ENCODE results near the gene DCHS2.

DCHS2 gene

DNA sequence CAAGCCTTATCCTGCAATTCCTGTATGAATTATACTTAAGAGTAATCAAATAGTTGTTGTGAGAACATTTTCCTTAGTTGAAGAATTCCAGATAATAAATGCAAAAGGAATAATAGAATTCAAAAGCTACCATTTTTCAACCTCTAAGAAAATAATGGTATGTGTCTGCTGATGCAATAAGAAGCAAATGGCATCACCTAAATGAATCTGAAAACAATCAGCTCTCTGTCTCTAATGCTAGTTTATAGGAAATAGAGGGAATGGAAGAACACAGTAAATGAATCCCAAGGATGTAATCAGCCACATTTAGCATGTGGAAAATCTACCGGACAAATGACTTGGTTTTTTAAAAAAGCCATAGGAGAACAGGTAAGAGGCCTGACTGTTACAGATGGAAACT, 115.1 kb downstream of the DCHS2 start:
- DNase-seq, result no peak

DNA sequence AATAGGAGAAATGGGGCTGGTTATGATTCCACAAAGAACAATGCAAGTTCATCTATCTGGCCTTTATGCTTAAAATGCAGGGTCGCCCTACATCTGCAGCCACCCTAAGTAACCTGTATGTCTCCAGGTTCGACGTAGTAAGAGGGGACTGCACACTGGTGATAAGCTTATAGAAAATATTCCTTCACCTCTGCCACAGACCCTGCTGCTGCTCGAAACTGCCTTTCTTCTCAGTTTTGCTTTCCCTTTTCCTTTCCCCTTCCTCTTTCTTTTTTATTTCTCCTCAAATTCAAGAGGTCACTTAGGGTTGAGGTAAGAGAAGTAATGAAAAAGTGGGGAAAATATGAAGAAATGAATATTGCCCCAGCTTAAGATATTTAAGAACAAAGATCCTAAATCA, 123.5 kb downstream of the DCHS2 start:
- no peak for DNase-seq

DNA sequence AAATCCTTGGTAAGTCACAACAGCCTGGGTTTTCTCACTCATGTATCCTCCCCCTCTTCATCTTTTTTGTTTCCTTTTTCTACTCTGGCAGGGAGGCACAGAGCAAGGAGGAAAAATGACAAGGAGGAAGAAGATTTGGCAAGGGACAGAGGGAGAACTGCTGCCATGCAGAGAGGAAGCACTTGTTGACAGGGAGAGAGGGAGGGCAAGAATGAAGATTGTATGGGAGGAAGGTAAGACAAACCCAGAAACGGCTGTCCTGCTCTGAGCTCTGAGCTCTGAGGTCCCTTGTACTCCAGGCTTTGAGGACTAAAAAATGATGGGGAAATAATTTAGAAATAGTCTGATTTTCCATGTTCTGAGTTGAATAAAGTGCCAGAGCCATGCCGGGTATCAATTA, 123.9 kb downstream of the DCHS2 start:
- DNase-seq, result no peak

DNA sequence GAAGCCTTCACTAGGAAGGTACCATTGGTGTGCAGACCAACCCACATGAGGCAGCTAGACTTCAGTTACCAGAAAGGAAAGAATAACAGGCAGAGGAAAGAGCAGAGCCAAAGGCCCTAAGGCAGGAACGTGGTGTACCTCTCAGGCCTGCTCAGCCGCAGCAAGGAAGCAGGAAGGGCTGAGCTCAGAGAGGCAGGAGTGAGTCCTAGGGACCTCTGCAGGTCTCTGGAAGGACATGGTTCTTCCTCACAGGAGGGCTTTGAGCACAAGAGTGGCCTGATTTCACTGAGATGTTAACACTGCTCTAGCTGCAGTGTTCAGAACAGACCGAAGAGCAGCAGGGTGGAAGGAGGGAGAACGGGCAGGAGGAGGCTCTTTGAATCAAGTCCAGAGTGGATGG, 124.6 kb downstream of the DCHS2 start:
- DNase-seq, result no peak

DNA sequence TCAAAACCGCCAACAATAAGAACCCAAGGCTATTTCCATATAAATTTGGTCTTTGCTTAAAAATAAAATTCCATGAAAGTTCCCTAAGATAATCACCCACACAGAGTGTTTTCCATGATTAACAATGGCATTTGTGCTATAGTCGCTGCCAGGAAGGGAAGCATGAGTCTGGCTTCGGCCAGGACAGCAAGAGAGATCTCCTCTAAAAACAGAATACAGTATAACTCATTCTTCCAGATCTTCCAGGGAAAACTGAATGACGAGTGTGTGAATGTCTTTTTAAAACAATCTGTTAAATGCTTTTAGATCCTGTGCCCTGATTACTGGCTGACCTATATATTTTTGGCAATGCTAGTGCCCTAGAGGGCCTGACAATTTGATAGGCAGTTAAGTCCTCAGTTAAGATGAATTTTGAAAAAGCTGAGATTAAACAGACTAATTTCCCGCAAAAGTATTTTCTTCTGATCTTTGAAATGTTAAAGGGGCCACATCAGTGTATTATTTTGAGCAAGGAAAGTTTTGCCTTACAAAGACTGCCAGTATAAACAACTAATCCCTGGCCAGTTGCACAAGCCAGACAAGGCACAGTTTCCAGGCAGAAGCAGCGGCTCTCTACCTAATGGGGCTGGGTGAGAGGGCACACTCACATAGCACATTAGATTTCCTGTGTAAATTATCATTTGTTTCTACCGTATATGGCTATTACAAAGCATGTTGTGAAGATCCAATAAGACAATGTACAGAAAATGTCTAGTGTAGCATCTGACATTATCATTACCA, 127.3 kb downstream of the DCHS2 start:
- no peak for DNase-seq

DNA sequence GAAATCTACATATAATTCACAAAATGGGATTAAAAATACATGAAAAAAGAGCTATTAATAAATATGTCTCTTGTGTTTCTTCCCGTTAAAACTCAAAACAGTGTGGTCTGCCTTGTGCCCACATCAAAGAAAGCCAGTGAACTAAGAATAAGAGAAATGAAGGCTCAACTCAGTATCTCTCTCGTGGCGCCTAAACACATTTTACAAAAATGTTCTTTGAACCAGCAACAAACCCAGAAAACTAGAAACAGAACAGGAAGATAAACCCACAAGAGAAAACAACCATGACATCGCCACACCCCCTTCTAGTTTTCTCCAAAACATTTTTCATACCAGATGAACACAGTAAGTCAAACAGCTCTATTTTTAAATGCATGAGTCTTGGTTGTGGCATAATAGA, 130.1 kb downstream of the DCHS2 start:
- DNase-seq, result no peak

DNA sequence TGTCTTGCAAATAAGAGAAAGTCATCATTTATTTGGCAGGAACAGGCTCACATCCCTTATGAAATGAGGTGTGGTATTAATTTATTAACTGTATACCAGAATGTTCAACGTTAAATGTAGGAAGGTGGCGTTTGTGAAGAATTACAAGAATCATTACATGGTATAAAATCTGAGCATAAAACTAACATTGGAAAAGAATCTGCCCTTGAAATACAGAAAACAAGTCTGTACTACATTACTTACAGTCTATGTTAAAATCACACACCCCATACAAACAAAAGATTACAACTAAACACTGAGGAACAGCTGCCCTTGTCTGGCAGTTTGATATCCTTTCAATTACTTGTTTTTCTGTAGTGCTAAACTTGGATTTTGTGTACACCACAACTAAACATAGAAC, 131.1 kb downstream of the DCHS2 start:
- DNase-seq, result no peak

DNA sequence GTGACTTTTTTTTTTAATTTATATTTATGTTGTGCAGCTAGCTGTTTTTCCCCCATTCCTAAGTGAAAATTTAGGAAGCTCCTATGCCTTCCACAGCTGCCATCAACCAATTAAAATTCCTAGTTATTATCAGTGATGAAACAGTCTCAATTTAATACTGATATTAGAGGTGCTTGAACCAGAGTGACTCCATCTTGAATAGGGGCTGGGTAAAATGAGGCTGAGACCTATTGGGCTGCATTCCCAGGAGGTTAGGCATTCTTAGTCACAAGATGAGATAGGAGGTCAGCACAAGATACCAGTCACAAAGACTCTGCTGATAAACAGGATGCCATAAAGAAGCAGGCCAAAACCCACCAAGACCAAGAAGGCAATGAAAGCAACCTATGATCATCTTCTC, 136.7 kb downstream of the DCHS2 start:
- DNase-seq, result no peak

DNA sequence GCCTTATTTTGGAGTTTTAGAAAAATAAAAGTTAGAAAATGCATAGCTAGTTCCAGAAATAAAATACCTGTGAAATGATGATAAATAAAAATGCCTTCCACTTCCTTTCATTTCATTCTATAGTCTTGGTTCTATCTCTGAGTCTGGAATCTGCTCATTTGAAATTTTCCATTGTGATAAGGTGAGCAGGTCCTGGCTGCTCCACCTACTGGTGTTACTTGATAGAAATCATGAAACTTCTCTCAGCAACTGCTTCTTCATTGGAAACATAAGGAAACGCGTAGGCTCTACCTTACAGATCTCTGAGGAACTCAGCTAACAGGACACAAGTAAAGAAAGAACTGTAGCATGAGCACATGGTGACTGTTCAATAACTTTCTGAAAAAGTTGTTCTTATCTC, 141.8 kb downstream of the DCHS2 start:
- no peak for DNase-seq

DNA sequence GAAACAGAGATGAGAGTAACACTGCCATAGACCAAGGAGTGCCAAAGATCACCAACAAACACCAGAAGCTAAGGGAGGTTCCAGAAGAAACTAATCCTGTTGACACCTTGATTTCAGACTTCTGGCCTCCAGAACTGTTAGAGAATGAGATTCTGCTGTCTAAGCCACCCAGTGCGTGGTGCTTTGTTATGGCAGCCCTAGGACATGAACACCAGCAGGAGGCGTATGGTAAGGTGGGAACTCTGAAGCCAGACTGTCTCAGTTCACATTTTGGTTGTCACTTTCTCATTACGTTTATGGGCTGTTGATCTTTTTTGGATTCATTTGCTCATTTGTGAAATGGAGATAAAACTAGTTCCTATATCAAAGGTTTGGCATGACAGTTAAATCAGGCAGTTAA, 142.9 kb downstream of the DCHS2 start:
- DNase-seq, result no peak

DNA sequence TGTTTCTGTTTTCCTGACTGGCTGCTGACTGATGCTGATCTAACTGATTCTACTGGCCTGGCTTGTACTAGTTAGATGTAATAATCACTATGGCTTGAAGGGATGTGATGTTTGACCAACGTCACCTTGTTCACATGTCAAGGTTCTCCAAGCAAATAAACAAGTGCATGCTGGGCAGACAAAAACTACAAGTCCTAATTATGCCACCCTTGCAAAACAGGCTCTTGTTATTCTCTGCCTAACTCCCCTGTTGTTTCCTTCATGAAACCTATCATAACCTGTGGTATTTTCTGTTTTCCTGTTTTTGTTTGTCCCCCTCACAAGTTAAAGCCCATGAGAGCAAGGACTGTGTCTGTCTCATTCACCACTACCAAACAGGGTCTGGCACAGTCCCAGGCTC, 146.2 kb downstream of the DCHS2 start:
- no peak for DNase-seq

DNA sequence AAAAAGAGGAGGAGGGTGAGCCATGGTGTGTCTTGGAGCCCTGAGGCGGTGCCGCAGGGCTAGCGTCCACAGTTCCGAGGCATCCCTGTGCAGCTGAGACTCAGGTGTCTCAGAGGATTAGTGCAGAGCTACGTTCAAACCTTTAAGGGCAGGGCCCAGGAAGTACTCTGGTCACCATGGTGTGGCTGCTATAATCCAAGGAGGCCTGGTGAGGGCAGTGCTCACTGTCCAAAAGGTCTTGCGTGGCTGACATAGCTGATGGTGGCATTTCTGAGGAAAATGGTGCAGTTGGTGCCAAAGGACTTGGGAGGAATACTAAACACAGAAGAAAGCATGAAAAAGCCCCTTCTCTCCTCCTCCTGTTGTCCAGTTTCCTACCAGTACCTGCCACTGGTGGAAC, 146.9 kb downstream of the DCHS2 start:
- no peak for DNase-seq

DNA sequence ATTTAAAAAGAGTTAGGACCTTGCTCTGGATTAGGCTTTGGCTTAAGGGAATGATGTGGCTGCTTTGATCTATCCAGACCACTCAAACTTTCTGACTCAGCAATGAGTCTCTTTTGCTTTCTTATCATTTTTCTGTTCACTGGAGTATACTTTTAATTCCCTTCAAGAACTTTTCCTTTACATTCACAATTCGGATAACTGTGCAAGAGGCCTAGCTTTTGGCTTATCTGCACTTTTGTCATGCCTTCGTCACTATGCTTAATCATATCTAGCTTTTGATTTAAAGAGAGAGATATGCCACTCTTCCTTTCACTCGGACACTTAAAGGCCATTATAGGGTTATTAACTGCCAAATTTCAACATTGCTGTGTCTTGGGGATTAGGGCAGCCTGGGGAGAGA, 147.9 kb downstream of the DCHS2 start:
- DNase-seq, result no peak

DNA sequence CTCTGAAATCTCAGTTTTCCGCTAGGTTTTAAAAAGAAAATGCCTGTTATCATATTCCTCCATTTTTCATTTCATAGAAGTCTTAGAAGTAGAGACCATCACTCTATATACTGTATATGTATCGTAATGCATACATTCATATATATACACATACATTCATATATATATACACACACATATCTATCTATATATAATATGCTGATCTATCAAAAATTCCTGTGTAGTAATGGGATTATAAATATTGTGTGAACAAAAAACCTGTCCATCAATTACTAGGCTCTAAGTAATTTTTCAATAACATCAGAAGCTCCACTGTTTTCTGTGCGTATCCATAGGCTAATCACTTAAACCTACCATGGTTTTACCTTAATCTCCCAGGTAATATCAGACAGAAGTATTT, 150.2 kb downstream of the DCHS2 start:
- DNase-seq, result no peak

DNA sequence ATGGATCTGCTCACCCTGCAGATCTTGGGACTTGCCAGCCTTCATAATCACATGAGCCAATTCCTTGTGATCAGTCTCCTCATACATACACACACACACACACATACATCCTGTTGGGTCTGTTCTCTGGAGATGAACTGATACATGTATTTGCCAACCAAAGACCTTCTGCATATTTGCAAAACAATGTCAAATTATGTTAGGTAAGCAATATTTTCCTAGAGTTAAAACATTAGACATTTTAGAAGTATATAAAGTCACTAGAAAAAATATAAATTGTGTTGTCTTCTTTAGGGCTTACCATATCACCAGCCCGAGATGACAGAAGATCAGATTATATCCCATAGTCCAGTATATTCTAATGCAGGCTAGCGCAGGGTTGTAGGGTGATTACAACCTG, 156.0 kb downstream of the DCHS2 start:
- no peak for DNase-seq

DNA sequence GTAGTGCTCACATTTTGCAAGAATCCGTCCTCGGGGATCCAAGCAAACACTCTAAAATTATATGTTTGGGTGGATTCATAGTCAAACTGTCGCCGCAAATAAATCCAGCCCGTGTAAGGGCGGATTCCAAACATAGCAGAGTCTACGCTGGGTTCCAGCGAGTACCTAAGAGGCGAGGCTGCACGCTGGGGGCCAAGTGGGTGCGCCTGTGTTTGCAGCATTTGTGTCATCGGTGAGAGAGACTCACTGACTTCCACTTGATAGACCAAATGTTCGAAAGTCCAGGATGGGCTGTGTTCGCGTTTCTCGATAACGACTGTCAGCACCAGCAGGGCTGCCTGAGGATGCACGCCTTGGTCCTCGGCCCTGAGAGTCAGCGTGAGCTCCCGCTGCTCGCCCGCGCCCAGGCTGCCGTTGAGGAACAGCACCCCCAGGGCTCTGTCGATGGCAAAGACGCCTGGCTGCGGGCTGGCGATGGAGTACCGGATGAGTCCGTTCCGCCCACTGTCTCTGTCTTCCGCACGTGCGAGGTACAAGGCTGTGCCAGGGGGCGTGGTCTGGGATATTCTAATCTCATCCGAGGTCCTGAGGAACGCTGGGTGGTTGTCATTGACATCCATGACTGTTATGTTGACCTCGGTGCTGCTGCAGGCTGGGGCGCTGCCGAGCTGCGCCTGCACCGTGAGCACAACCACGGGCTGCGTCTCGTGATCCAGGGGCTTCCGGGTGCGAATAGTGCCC, 158.7 kb downstream of the DCHS2 start:
- peak; percentile 51 for DNase-seq

DNA sequence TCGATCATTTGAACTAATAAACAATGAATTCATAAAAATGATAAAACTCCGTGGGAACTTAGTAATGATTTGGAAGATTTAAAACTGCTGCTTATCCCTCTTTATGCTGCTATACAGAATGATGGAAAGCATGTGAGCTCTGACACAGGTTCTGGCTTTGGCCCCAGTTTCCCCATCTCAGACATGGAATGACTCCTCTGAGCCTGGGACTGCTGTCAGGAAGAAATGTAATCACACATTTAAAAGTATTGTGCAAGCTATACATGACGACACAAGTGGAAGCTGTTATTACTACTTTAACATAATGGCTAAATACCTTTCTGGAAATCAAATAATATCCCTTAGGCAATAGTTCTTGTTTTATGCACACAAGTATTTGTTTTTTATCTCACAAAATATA, 161.7 kb downstream of the DCHS2 start:
- peak; percentile 80 for DNase-seq

DNA sequence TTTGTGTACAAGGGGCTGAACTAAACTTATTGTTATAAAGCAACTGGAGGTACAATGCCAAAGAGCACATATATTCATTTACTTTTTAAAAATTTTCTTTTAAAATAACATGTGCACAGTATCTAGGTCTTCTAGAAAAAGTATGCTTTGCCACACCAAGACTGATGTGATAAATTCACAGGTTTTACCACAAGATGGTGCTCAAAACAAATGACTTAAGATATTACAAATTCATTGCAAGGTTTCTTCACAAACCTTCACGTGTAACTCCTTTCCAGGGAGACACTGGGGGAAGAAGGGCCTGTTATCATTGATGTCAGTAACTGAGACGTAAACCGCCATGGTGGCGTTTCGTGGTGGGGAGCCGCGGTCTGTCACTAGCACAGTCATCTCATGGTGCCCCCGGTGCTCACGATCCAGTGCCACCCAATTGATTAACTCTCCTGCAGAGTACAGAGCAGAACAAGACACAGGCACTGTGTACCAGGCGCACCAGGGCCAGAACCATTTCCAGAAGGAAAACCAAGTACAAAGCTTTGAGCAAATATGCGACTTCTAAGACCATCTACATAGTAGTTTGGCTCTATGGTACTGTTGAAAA, 162.2 kb downstream of the DCHS2 start:
- no peak for DNase-seq

DNA sequence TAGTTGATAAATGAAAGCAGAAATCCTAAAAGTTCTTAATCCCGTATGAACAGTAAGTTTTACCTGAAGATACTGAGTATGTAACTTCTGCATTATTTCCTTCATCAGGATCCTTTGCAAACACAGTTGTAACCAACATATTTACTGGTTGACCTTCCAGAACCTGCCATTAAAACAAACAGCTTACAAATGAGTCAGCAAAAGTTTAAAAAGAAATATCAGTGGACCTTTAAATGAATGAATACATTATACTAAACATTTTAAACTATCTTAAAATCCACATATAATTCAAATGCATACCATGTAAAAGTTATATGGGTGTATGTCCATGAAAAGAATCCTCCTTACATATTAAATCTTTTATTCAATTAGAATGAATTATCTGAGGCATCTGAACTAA, 163.6 kb downstream of the DCHS2 start:
- no peak for DNase-seq

DNA sequence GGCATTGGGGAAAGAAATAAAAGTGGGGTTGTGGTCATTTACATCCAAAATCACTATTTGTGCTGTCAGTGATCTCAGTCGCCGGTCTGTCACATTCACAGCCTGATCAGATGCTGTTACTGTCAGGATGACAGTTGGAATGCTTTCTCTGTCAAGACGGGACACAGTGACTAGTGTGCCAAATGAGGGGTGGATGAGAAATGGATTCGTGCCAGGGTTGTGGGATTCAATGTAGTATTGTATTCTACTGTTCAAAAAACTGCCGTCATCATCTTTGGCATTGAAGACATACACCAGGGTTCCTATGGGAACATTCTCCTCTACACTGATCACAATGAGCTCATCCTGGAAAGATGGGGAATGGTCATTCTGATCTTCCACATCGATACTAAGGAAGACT, 171.1 kb downstream of the DCHS2 start:
- DNase-seq, result no peak

DNA sequence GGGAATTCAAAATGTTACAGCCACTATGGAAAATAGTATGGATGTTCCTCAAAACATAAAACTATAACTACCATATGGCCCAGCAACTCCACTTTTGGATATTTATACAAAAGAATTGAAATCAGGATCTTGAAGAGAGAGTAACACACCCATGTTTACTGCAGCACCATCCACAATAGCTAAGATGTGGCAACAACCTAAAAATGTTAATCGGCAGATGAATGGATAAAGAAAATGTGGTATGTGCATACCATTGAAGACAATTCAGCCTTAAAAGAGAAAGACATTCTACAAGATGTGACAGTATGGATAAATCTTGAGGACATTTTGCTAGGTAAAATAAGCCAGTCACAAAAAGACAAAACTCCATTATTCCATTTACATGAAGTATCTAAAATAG, 171.9 kb downstream of the DCHS2 start:
- DNase-seq, result no peak

DNA sequence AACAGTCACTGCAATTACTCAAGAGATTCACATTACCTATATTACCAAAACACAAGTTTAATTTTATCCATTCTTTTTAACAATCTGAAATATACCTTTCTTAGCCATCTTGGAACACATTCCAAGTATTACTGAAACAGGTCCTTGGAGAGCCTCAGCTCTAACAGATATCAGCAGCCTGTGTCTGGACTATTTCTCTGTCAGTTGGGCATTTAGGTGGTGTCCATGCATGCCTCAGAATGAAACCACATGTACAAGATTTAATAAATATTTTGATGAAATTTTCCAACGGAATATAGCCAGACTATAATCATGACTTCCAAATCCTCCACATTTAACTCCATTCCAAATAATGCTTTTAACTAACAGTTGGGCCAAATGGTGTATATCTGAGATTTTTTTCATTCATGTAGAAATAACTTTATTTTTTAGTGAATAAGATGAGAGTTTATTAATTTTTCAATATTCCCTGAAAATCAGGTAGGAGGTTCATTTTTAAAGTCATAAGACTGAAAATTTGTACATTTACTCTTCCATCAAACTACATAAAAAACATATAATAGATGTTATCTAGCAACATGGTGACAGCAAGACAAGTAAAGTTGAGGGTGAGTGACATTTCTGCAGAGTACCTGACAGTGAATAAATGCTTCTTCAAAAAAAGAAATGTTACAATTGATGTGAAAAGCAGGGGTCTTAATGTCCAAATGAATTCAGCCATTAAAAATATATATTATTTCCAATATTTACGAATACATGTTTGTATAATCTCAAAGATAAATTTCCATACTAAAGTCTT, 174.2 kb downstream of the DCHS2 start:
- no peak for DNase-seq

DNA sequence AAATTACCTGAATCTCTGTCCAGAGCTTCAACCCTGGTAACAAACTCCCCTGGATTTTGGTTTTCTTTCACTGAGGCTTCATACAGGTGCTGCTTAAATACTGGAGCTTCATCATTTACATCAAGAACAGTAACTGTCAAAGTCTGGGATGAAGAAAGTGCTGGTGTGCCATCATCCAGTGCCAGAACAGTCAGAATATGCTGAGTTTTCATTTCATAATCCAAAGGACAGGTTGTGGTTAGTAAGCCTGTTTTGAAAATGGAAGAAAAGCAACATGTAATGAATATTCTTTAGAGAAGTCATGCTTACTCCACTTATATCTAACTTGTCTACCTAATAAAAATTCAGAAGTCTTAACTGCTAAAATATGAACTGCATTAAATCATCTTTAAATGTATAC, 175.9 kb downstream of the DCHS2 start:
- DNase-seq, result no peak

DNA sequence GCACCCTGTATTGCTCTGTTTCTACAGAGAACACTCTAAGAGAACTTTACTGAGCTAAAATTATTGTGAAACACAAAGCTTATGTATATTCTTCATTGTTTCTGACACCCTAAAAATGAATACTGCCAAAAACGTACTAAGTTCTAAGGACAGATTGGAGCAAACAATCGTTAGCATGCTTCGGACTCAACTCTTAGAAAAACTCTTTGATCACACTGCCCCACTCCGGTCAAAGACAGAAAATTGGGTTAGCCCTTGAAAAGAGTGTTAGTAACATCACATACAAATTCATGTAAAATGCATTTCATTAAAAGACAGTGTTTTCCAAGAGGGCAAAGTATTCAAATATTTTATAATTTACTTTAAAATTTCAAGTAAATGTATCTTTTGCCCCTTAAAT, 177.4 kb downstream of the DCHS2 start:
- DNase-seq, result no peak
